Measurements from ENCODE around the gene PLS1.

PLS1 gene

GRCh38 chr3:142648950-142649349, 52.8 kb downstream of the PLS1 start:
- DNase-seq: no peak
- H3K27me3 ChIP-seq: no peaks in the 10 kb centered on the region
- no peaks in the 10 kb centered on the region for H3K36me3 ChIP-seq
- H3K4me3 ChIP-seq (ENCODE audit: low read depth, low read length): no peak overlapping the region
- TF ChIP-seq CTCF (IDR thresholded peaks at IDR 0.05; ENCODE audit: low read depth, low read length): no peak
- no peaks in the 10 kb centered on the region for H3K9me3 ChIP-seq
- no peaks in the 10 kb centered on the region for H3K4me1 ChIP-seq

GRCh38 chr3:142650001-142650693, 54.0 kb downstream of the PLS1 start:
- H3K4me1 ChIP-seq: no peaks in the 10 kb centered on the region
- H3K27me3 ChIP-seq: no peaks in the 10 kb centered on the region
- no peak for TF ChIP-seq CTCF (IDR thresholded peaks at IDR 0.05; ENCODE audit: low read depth, low read length)
- H3K4me3 ChIP-seq (ENCODE audit: low read depth, low read length): no peak overlapping the region
- no peak for DNase-seq
- no peaks in the 10 kb centered on the region for H3K36me3 ChIP-seq
- no peaks in the 10 kb centered on the region for H3K9me3 ChIP-seq

- Histone ChIP-seq H3K36me3 (no peaks in the 10 kb centered on the region), H3K4me3 (ENCODE audit: low read depth, low read length) (no peak overlapping the region), H3K27me3 (no peaks in the 10 kb centered on the region), H3K4me1 (no peaks in the 10 kb centered on the region), H3K9me3 (no peaks in the 10 kb centered on the region)
- DNase-seq: no peak
- TF ChIP-seq CTCF (IDR thresholded peaks at IDR 0.05; ENCODE audit: low read depth, low read length): no peak
These were observed 55.5 kb downstream of the PLS1 start for GRCh38 chr3:142651711-142652110.

- Histone ChIP-seq H3K27me3 (no peaks in the 10 kb centered on the region), H3K9me3 (no peaks in the 10 kb centered on the region), H3K4me1 (no peaks in the 10 kb centered on the region), H3K4me3 (ENCODE audit: low read depth, low read length) (no peak overlapping the region), H3K36me3 (no peaks in the 10 kb centered on the region)
- TF ChIP-seq CTCF (IDR thresholded peaks at IDR 0.05; ENCODE audit: low read depth, low read length): no peak
- DNase-seq: no peak
These were observed 56.7 kb downstream of the PLS1 start for GRCh38 chr3:142652826-142653292.

GRCh38 chr3:142656575-142656974, 60.4 kb downstream of the PLS1 start:
- DNase-seq: no peak
- no peaks in the 10 kb centered on the region for H3K36me3 ChIP-seq
- no peak for TF ChIP-seq CTCF (IDR thresholded peaks at IDR 0.05; ENCODE audit: low read depth, low read length)
- no peak overlapping the region for H3K4me3 ChIP-seq (ENCODE audit: low read depth, low read length)
- no peaks in the 10 kb centered on the region for H3K4me1 ChIP-seq
- H3K9me3 ChIP-seq: no peaks in the 10 kb centered on the region
- H3K27me3 ChIP-seq: no peaks in the 10 kb centered on the region

- no peaks in the 10 kb centered on the region for H3K9me3 ChIP-seq
- TF ChIP-seq CTCF (IDR thresholded peaks at IDR 0.05; ENCODE audit: low read depth, low read length): no peak
- no peak overlapping the region for H3K4me3 ChIP-seq (ENCODE audit: low read depth, low read length)
- DNase-seq: no peak
- no peaks in the 10 kb centered on the region for H3K36me3 ChIP-seq
- no peaks in the 10 kb centered on the region for H3K4me1 ChIP-seq
- H3K27me3 ChIP-seq: no peaks in the 10 kb centered on the region
These were observed 60.8 kb downstream of the PLS1 start for GRCh38 chr3:142657033-142657432.
